GM23248 (cell line): ENCODE data around the gene KRT9. TPM values are rescaled to one million over a fixed set of nuclear protein-coding genes. Genes with fewer than 3 reads are reported as not detected.

ENCODE experiments used
- DNase-seq: peaks from one replicate; pipeline ENCODE4 v3.0.0-alpha.2; 2015
- H2AFZ ChIP-seq: fragments of 200-600 bp; sonication (generic); 2 replicates; pipeline ENCODE4 v1.6.1; 2016; ENCODE audit warnings: antibody characterized with exemption
- H3F3A ChIP-seq: fragments of 200-600 bp; sonication (generic); 2 replicates; pipeline ENCODE4 v1.6.1; 2016; ENCODE audit warnings: mild to moderate bottlenecking, antibody characterized with exemption, mixed run types; ENCODE audit not compliant: insufficient read depth
- H3K27ac ChIP-seq: fragments of 200-600 bp; sonication (generic); 2 replicates; pipeline ENCODE4 v1.5.1; 2016; ENCODE audit warnings: mild to moderate bottlenecking
- H3K27me3 ChIP-seq: fragments of 200-600 bp; sonication (generic); replicated peaks from 2 replicates; pipeline ENCODE4 v1.6.1; 2016; ENCODE audit warnings: mild to moderate bottlenecking; ENCODE audit not compliant: insufficient read depth
- H3K36me3 ChIP-seq: fragments of 200-600 bp; sonication (generic); 2 replicates; pipeline ENCODE4 v1.6.1; 2016; ENCODE audit warnings: low read depth, mild to moderate bottlenecking
- H3K4me1 ChIP-seq: fragments of 200-600 bp; sonication (generic); 2 replicates; pipeline ENCODE4 v1.6.1; 2016; ENCODE audit warnings: mild to moderate bottlenecking; ENCODE audit not compliant: insufficient read depth
- H3K4me2 ChIP-seq: fragments of 200-600 bp; sonication (generic); one replicate; pipeline ENCODE4 v1.6.1; 2016; ENCODE audit warnings: mild to moderate bottlenecking; ENCODE audit not compliant: unreplicated experiment
- H3K4me3 ChIP-seq: fragments of 200-600 bp; sonication (generic); 2 replicates; pipeline ENCODE4 v1.5.1; 2016; ENCODE audit warnings: mild to moderate bottlenecking
- H3K79me2 ChIP-seq: fragments of 200-600 bp; sonication (generic); 2 replicates; pipeline ENCODE4 v1.6.1; 2016; ENCODE audit warnings: mild to moderate bottlenecking; ENCODE audit not compliant: insufficient read depth
- H3K9ac ChIP-seq: fragments of 200-600 bp; sonication (generic); 2 replicates; pipeline ENCODE4 v1.6.1; 2016; ENCODE audit warnings: mild to moderate bottlenecking
- H3K9me2 ChIP-seq: fragments of 200-600 bp; sonication (generic); 2 replicates; pipeline ENCODE4 v1.6.1; 2016; ENCODE audit warnings: mixed run types, mild to moderate bottlenecking, moderate library complexity; ENCODE audit not compliant: insufficient read depth
- H3K9me3 ChIP-seq: fragments of 200-600 bp; sonication (generic); one replicate; pipeline ENCODE4 v1.6.1; 2017; ENCODE audit warnings: low read depth
- H4K20me1 ChIP-seq: fragments of 200-600 bp; sonication (generic); 2 replicates; pipeline ENCODE4 v1.6.0; 2016; ENCODE audit not compliant: insufficient read depth
- EZH2 ChIP-seq: fragments of 200-600 bp; sonication (generic); IDR thresholded peaks from 2 replicates; pipeline ENCODE4 v1.6.1; 2018; ENCODE audit warnings: antibody characterized with exemption, mild to moderate bottlenecking; ENCODE audit not compliant: insufficient read depth, poor library complexity, severe bottlenecking
- EZH2phosphoT487 ChIP-seq: fragments of 200-600 bp; sonication (generic); IDR thresholded peaks from 2 replicates; pipeline ENCODE4 v1.6.1; 2018; ENCODE audit warnings: antibody characterized with exemption, moderate library complexity, mild to moderate bottlenecking, low read depth; ENCODE audit not compliant: insufficient read depth
- WGBS, 2 experiments: methylation state at CpG; one replicate each; pipeline ENCODE4 v1.1.6; 2015 to 2017; ENCODE audit warnings: low lambda C conversion rate in 2 of 2, low coverage in 1 of 2; ENCODE audit errors: missing lambda C conversion rate in 2 of 2; 5-methylcytosine and 5-hydroxymethylcytosine counted together
- in situ Hi-C: fragments of 300-500 bp; cut with MboI; formaldehyde crosslinking; loops from 2 replicates; pipeline ENCODE4 v1.15.0; 2020
- polyA plus RNA-seq: library from polyadenylated mRNA; unstranded; fragments of >200 nt; fragmentation: Nextera tagmentation; extraction: Ambion mirVana; gene quantifications from 2 replicates; pipeline ENCODE4 v1.2.1, GENCODE V29; 2016
- total RNA-seq: library from RNA; depleted of rRNA; stranded (reverse); fragments of >200 nt; shearing (Covaris generic); gene quantifications from 2 replicates; pipeline ENCODE4 v1.2.3, GENCODE V29; 2014

KRT9 gene
- total and polyA plus RNA-seq, 2 experiments from 2014 or later, result not detected

- H3F3A ChIP-seq, result peaks cover 10% of the 10 kb centered on the region; the same call in 1 of the 2 replicates
- no peak for DNase-seq
- no peaks in the 10 kb centered on the region for H3K9me2 ChIP-seq
- in situ Hi-C loops, result no loop called here
- H3K9me3 ChIP-seq, result no peaks in the 10 kb centered on the region
- H3K79me2 ChIP-seq, result no peaks in the 10 kb centered on the region
- TF ChIP-seq EZH2phosphoT487, result no peak
- TF ChIP-seq EZH2, result no peak
- 96 to 97% methylated on average over 5 of the region's 5 CpGs for WGBS, 2 experiments
- H3K27me3 ChIP-seq, result no peaks in the 10 kb centered on the region
- no peak overlapping the region for H3K9ac ChIP-seq
- H3K27ac ChIP-seq, result no peak overlapping the region
- H2AFZ ChIP-seq, result no peak overlapping the region
- no peaks in the 10 kb centered on the region for H3K36me3 ChIP-seq
- no peak overlapping the region for H3K4me3 ChIP-seq
- no peaks in the 10 kb centered on the region for H4K20me1 ChIP-seq
- H3K4me2 ChIP-seq, result no peak overlapping the region
- peaks cover 14% of the 10 kb centered on the region for H3K4me1 ChIP-seq
Observed at GRCh38 chr17:41552455-41552854, 19.4 kb downstream of the KRT9 start.

DNA sequence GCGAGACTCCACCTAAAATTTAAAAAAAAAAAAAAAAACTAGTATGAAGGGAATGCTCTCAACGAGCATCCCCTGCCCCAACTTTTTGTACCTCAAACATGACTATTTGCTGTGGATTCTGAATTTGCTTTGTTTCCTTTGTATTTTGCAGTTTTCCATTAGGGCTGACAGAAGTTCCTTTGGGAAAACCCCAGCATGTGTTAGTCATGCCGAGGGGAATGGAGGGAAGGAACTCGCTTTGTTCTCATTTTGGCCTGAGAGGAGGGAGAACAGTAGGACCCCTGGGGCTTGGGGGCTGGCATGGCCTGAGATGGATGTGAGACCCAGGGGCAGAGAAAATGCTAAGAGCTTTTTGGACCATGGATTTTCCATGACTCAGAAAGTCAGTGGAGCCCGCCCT, 20.5 kb downstream of the KRT9 start:
- WGBS, 2 experiments, result 53 to 55% methylated on average over 5 of the region's 5 CpGs
- peaks cover 10% of the 10 kb centered on the region; the same call in 1 of the 2 replicates for H3F3A ChIP-seq
- in situ Hi-C loops, result no loop called here
- H3K36me3 ChIP-seq, result no peaks in the 10 kb centered on the region
- H3K4me1 ChIP-seq, result peaks cover 16% of the 10 kb centered on the region
- DNase-seq, result peak; percentile 39
- H3K9ac ChIP-seq, result no peak overlapping the region
- H4K20me1 ChIP-seq, result no peaks in the 10 kb centered on the region
- H3K9me2 ChIP-seq, result no peaks in the 10 kb centered on the region
- H3K27me3 ChIP-seq, result no peaks in the 10 kb centered on the region
- H3K9me3 ChIP-seq, result no peaks in the 10 kb centered on the region
- H3K4me3 ChIP-seq, result no peak overlapping the region
- H2AFZ ChIP-seq, result no peak overlapping the region
- H3K79me2 ChIP-seq, result no peaks in the 10 kb centered on the region
- H3K27ac ChIP-seq, result no peak overlapping the region
- TF ChIP-seq EZH2phosphoT487 (no peak), EZH2 (no peak)
- no peak overlapping the region for H3K4me2 ChIP-seq

DNA sequence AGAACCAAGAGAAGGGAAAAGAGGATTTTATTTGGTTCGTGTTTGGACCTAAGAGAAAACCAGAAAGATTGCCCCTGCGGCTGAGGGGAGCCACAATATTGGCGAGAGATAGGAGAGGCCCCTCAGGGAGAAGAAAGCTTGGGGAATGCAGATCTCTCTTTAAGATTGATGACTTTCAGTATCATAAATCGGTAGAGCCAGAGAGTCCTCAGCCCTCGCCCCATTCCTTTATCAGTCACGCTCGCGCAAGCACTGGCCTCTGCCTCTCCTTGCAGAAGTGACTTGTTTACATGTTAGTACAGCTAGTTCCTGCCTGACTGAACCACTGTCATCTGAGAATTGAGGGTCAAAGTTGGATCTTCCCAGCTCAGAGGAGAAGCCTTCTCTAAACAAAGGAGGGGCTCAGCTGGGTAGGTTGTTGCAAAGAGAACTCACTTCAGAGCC, 22.2 kb downstream of the KRT9 start:
- H3K27ac ChIP-seq, result no peak overlapping the region
- no peak for DNase-seq
- no peak overlapping the region for H3K4me2 ChIP-seq
- H4K20me1 ChIP-seq, result no peaks in the 10 kb centered on the region
- peaks cover 7% of the 10 kb centered on the region; the same call in 1 of the 2 replicates for H3F3A ChIP-seq
- 81 to 85% methylated on average over 8 of the region's 8 CpGs for WGBS, 2 experiments
- peaks cover 16% of the 10 kb centered on the region for H3K4me1 ChIP-seq
- H3K79me2 ChIP-seq, result no peaks in the 10 kb centered on the region
- H3K9me3 ChIP-seq, result no peaks in the 10 kb centered on the region
- H2AFZ ChIP-seq, result no peak overlapping the region; the same call in 1 of the 2 replicates
- H3K4me3 ChIP-seq, result no peak overlapping the region
- in situ Hi-C loops, result no loop called here
- H3K36me3 ChIP-seq, result no peaks in the 10 kb centered on the region
- no peak overlapping the region for H3K9ac ChIP-seq
- TF ChIP-seq EZH2 (no peak), EZH2phosphoT487 (no peak)
- no peaks in the 10 kb centered on the region for H3K9me2 ChIP-seq
- no peaks in the 10 kb centered on the region for H3K27me3 ChIP-seq

GRCh38 chr17:41548844-41549595, 22.8 kb downstream of the KRT9 start:
- H4K20me1 ChIP-seq, result no peaks in the 10 kb centered on the region
- 15 to 19% methylated on average over 19 to 25 of the region's 25 CpGs for WGBS, 2 experiments
- TF ChIP-seq EZH2 (no peak), EZH2phosphoT487 (no peak)
- H3K4me3 ChIP-seq, result no peak overlapping the region
- no peaks in the 10 kb centered on the region for H3K9me3 ChIP-seq
- in situ Hi-C loops, result no loop called here
- H3K36me3 ChIP-seq, result no peaks in the 10 kb centered on the region
- peak overlapping the region; percentile 71 for H3K27ac ChIP-seq
- H3K79me2 ChIP-seq, result no peaks in the 10 kb centered on the region
- no peaks in the 10 kb centered on the region for H3K27me3 ChIP-seq
- no peaks in the 10 kb centered on the region for H3K9me2 ChIP-seq
- peaks cover 7% of the 10 kb centered on the region; the same call in 1 of the 2 replicates for H3F3A ChIP-seq
- peak overlapping the region; percentile 75 for H2AFZ ChIP-seq
- H3K4me2 ChIP-seq, result peak overlapping the region; percentile 20
- peak; percentile 95 for DNase-seq
- H3K9ac ChIP-seq, result peak overlapping the region; percentile 30
- H3K4me1 ChIP-seq, result peaks cover 16% of the 10 kb centered on the region
